HG02678 (cell line): ENCODE measurements around the gene SALL1.

ENCODE experiments used
- ATAC-seq: cut with Tn5 transposase; IDR thresholded peaks from one replicate; pipeline ENCODE4 v1.9.1; 2021; ENCODE audit warnings: mild to moderate bottlenecking, moderate library complexity; ENCODE audit not compliant: unreplicated experiment

SALL1 gene

DNA sequence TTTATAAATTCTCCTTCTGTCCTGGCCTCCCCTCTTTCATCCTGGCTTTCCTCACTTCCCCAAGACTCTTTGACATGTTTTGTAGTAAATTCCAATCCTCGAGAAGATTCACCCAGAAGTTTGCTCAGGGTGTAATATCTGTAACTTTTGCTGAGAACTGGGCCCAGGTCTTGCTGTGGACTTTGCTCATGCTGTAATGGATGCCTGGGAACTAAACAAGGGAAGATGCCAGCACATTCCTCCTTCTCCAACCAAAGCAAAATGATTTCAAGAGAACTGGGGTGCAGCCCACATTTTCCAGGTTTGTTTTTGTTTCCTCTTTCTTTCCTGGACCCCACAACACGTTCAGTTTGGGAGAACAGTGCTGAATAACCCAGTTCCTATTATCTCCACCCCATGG is 6.6 kb upstream of the SALL1 start:
- ATAC-seq: no peak

DNA sequence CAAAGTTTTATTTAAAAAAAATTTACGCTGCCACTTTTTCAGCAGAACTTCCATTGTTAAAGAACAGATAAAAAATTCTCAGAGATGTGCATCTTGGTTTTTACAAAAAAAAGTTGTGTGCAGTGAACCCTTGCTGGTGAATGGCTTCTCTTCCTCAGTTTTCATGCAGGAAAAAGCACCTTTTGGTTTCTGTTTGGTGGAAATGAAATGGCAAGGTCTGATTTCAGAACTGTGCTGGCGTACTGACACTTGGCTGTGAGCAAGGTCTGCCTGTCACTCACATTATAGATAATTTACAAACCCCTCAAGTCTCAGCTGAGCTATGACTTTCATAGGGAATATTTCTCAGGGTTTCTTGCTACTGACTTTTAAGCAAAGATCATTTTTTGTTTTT is 5.7 kb upstream of the SALL1 start:
- ATAC-seq: no peak

- no peak for ATAC-seq
Measured at GRCh38 chr16:51155820-51156806, 5.0 kb upstream of the SALL1 start.

DNA sequence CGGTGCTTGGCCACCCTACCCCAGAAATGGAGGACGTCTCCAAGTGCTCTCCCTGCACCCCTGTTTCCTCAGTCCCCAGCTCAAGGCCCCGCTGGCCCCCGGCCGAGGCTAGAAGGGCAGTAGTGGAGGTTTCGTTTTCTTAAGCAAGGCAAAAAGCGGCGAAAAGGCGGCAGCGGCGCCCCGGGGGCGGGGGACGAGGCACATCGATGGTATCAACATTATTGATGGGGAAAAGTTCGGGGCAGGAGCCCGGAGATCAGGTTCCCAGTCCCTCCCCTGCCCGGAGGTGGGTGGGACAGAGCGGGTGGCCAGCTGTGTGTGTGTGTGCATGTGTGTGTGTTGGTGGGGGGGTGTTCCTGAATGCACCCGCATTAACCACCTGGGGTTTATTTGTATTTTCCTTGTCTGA is 4.1 kb upstream of the SALL1 start:
- no peak for ATAC-seq

GRCh38 chr16:51154271-51155171 is 3.5 kb upstream of the SALL1 start:
- no peak for ATAC-seq

DNA sequence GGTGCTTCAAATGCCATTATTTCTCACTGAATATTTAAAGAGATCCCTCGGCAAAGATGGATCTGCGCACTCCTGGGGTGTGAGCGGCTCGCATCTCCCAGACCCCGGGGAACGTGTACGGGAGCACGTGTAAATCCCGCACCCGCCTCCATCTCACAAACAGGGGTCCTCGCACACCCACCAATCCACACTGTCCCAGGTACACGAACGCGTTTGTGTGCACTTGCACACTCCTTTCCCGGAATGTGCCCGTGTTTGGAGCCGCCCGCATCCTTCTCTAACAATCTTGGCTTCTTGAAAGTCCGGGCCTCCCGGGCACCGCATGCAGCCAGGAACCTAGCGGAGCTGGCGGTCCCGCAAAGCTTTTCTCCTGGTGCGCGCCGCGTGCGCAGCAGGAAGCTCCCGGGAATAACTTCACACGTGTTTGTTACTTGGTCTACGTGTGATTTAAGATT is 2.5 kb upstream of the SALL1 start:
- ATAC-seq: no peak

DNA sequence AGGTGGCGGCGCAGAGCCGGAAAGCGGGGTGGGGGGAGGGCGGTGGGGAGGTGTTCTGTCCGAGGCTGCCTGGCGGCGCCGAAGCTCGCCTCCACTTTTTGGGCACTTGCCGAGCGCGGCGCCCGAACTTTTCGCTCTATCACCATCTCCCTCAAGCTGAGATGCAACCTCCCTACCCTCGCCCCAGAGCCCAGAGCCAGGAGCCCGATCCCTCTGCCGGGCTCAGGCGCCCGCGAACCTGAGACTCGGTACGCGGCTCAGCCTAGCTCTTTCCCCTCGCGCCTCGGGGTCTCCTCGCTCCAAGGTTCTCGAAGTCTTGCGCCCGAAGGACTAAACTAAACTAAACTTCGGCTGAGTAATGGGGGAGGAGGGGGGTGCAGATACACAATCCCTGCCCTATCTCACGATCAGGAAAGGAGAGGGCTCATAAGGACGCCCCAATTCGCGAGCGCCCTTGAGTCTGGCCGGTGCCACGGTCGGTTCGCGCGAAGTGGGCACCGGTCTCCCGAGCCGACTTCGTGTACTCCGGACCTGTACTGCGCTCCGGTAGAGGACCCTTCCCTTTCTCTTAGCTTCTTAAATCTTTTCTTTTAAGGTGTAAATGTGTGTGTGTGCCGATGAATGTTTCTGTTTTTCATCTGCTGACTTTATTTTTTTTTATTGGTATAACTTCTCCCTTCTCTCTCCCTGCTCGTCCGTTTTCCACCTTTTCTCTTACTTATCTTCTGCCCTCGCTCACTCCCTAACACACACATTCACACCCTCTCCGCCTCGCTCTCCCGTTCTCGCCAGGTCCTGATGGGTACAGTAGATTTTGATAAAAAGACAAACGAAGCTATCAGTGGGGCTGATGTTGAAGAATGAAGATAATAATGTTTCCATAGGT is 1.9 kb upstream of the SALL1 start:
- no peak for ATAC-seq

- ATAC-seq: no peak
Measured at GRCh38 chr16:51151961-51152663, 1.0 kb upstream of the SALL1 start.

- no peak for ATAC-seq
Measured at GRCh38 chr16:51151435-51151960, 428 bp upstream of the SALL1 start.

GRCh38 chr16:51150165-51150887 is 744 bp downstream of the SALL1 start:
- no peak for ATAC-seq

DNA sequence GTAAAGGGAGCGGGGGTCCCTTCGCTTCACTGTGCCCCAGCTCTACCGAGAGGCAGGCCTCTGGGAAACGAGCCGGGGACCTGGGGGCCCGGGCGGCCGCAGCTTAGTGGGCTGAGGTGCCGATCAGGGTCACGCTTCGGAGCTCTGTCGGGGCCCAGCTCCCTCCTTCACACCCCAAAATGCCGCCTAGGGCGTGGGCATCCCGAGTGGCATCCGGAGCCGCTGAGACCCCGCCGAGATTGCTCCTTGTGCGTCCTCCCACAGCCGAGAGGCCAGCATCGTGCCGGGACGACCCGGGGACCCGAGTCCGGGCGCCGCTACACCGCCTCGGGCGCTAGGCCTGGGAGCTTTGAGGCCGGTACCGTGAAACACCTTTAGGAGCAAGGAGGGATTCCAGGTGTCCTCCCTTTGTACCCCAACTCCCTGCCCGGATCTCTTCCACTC is 1.3 kb downstream of the SALL1 start:
- no peak for ATAC-seq

DNA sequence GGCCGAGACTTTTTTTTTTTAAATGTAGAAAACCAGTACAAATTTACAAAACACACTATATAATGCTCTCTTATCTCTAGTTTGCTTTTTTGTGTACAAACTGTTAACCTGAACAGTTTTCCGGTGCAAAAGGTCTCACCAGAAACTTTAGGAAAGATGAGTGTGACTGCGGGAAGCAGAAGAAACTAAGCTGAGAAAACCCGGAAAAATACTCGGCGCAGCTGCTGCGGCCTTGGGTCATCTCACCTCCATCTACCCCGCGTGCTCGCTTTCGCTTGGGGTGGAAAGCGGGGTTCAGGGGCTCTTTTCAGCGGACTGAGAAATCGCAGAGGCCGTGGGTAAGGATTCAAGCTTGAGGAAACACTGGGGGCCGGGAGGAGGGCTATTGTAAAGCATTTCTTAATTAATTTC is 1.8 kb downstream of the SALL1 start:
- ATAC-seq: no peak

DNA sequence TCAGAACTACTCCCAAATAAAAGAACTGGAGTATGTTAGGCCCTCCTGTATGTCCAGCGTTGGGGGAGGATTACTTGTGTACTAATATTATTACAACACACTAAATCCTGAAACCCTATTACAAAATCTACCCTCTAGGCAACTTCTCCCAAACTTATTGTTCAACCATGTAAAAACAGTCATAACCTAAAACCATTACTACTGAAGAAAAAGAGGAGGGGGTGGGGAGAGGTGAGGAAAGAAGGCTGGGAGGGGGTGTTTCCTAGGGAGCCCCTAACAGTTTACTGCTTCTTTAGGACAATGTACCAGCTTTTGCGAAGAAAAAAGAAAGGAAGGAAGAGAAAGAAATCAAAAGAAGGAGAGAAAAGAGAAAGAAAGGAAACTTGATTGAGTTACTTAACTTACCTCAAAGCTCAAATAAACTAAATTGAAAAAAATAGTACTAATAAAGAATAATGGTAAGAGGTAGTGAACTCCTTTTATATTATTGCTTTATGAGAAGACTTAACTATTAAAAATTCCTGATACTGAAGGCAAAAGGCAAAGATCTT is 2.3 kb downstream of the SALL1 start:
- no peak for ATAC-seq

DNA sequence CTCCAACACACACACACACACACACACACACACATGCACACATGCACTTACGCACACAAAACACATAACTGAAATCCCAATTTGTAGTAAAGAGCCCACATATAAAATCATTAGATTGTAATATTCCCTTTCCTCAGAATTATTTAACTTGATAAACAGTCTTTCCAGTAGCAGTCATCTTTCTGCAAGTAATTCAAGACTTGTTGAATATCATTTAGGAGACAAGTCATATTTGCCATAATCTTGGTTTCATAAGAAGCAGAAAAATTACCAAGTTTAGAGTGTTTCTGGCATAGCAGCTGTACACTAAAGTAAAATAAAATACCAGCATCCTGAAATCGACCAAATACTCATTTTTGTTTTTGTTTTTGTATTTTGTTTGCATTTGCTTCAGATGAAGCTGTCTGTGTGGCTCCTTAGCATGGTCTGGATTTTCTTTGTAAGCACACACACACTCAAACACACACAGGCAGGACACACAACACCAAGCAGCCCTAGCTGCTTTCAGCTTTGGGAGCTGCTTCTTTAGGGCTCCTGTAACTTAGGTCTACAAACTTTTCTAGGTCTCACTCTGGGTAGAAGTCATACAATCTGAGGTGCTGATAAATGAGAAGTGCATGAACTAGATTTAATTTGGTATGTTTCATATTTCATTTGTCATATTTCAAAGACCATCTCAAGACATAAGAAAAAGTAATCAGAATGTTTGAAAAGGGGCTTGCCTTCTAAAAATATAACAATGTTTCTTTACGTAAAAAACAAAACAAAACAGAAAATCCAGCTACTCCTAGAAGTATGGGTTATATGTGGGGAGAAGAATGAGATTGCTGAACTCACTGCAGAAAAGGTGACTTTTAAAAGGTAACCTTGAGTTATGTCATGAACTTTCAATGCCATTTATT is 3.0 kb downstream of the SALL1 start:
- no peak for ATAC-seq

DNA sequence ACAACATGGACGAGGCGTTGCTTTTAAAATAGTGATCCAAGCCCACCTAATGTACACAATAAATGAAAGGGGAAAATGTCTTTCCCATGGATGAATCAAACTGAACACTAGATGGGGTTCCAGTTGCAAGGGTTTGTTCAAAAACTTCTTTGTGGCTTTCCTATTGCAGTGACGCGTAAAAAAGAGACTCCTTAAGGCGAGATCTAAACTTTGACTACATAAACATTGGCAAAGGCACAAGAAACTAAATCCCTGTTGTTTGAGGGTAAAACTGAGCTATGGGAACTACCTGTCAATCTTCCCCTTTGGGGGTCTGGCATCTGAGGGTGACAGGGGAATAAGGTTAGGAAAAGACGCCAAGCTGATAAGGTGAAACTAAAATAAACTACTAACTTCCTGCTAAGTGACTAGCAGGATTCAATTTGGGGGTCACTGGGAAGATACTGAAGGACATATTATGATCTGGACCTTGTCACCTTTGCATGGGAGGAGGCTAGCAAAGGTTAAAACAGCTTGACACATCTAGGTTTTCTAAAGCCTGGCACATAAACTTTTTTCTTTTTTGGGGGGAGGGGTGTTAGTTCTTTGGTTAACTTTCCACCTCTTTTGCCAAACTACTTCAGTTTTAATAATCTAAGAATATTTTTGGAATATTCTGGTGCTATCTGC is 4.7 kb downstream of the SALL1 start:
- no peak for ATAC-seq

- ATAC-seq: no peak
Measured at GRCh38 chr16:51144203-51144602, 6.9 kb downstream of the SALL1 start.
